ENCODE results near the gene MST1. TPM values are rescaled to one million over a fixed set of nuclear protein-coding genes. Genes with fewer than 3 reads are reported as not detected.

Gene MST1
- total and polyA plus RNA-seq, 2 of the 8 experiments (the other 6 are each of a cell fraction or from before 2014, with no cell fraction given), result 6.2 to 9.5 TPM

DNA sequence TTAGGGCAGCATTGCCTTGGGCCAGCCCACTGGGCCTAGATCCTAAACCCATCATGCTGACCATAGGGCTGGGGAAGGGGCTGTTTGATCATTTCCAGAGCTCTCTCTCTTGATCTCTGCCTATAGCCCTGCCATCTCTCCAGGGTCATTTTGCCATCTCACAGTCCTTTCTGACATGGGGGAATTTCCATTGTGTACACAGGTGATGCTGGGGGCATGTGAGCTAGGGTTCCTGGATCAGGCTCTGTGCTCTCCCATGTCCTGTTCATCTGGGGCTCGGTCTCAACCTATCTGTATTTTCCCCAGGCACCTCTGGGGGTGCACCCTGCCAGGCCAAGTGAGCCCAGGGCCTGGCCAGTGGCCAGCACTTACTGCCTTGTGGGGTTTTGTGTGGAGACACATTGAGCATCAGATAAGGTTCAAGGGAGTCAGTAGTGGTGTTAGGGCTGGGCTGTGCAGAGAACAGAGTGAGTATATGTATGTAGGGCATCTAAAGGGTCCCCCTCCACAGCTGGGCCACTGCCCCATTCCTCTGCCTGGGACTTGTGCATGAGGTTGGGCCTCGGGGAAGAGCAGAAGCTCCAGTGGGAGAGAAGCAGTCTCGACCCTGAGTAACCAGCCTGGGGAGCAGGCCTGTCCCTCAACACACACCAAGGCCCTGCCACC lies 40.8 kb downstream of the MST1 start (continued):
- TF ChIP-seq, protein P1, sequence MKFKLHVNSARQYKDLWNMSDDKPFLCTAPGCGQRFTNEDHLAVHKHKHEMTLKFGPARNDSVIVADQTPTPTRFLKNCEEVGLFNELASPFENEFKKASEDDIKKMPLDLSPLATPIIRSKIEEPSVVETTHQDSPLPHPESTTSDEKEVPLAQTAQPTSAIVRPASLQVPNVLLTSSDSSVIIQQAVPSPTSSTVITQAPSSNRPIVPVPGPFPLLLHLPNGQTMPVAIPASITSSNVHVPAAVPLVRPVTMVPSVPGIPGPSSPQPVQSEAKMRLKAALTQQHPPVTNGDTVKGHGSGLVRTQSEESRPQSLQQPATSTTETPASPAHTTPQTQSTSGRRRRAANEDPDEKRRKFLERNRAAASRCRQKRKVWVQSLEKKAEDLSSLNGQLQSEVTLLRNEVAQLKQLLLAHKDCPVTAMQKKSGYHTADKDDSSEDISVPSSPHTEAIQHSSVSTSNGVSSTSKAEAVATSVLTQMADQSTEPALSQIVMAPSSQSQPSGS (IDR thresholded peaks at IDR 0.05; ENCODE audit: low read length), result no peak
- TF ChIP-seq TAF7 (optimal IDR thresholded peaks at IDR 0.05; ENCODE audit: borderline replicate concordance, low read depth, low read length), result no peak
